ENCODE data around the gene IQCN. TPM values are rescaled to one million over a fixed set of nuclear protein-coding genes. Genes with fewer than 3 reads are reported as not detected.

The IQCN gene
- polyA plus RNA-seq, 5 donors = 3.7 to 9.3 (median 6.7) TPM

GRCh38 chr19:18245297-18245696 lies 29.0 kb downstream of the IQCN start:
- DNase-seq = no peak

GRCh38 chr19:18239303-18239702 lies 34.9 kb downstream of the IQCN start:
- DNase-seq = no peak

- DNase-seq = no peak
These were observed 40.1 kb downstream of the IQCN start for GRCh38 chr19:18234194-18234593.

- DNase-seq = no peak
These were observed 40.9 kb downstream of the IQCN start for GRCh38 chr19:18233224-18233825.

- no peak for DNase-seq
These were observed 41.6 kb downstream of the IQCN start for GRCh38 chr19:18232540-18233223.

GRCh38 chr19:18231775-18232174 lies 42.5 kb downstream of the IQCN start:
- no peak for DNase-seq

GRCh38 chr19:18230941-18231734 lies 43.1 kb downstream of the IQCN start:
- DNase-seq = no peak

- DNase-seq = no peak
These were observed 44.3 kb downstream of the IQCN start for GRCh38 chr19:18229915-18230314.

GRCh38 chr19:18229474-18229873 lies 44.8 kb downstream of the IQCN start:
- DNase-seq = no peak

GRCh38 chr19:18227781-18228271 lies 46.4 kb downstream of the IQCN start:
- no peak for DNase-seq

- no peak for DNase-seq
These were observed 47.1 kb downstream of the IQCN start for GRCh38 chr19:18226956-18227780.

GRCh38 chr19:18225702-18226468 lies 48.4 kb downstream of the IQCN start, which contains the start of gene PDE4C:
TSS of gene PDE4C (minus strand) at chr19:18226438. CDS start at chr19:18226415, 23 bp downstream.
- DNase-seq = peak; percentile 19 to 24

GRCh38 chr19:18225355-18225701 lies 48.9 kb downstream of the IQCN start:
- no peak for DNase-seq

GRCh38 chr19:18224525-18225354 lies 49.5 kb downstream of the IQCN start:
- DNase-seq = peak; percentile 93 to 96

- peak in 1 of 2 donors; percentile 20 for DNase-seq
These were observed 50.3 kb downstream of the IQCN start for GRCh38 chr19:18223860-18224524.

GRCh38 chr19:18221815-18222725 lies 52.2 kb downstream of the IQCN start:
- no peak for DNase-seq

- no peak for DNase-seq
These were observed 53.5 kb downstream of the IQCN start for GRCh38 chr19:18220632-18221275.
